Measurements from ENCODE around the gene ZDHHC20. TPM values are rescaled to one million over a fixed set of nuclear protein-coding genes. Genes with fewer than 3 reads are reported as not detected.

ZDHHC20 gene
- total RNA-seq, 4 donors from 2014 or later: 14.6 to 29.2 (median 23.1) TPM

- no peak overlapping the region for H3K27ac ChIP-seq
- no peak overlapping the region for H3K4me3 ChIP-seq
- H3K36me3 ChIP-seq: no peaks in the 10 kb centered on the region
- no peak for ATAC-seq
- H3K9me3 ChIP-seq: no peaks in the 10 kb centered on the region
- intact Hi-C loops (cut with DNase I; ENCODE audit: low total_unique reads) (no loop called here), in situ Hi-C loops (cut with MboI; ENCODE audit: low sequenced_read_pairs in 4 of 4) (no loop called here)
- TF ChIP-seq POLR2A (IDR thresholded peaks at IDR 0.05): no peak
- TF ChIP-seq CTCF (IDR thresholded peaks at IDR 0.05 in 4 of 5, conservative IDR thresholded peaks at IDR 0.05 in 1 of 5): no peak
- no peaks in the 10 kb centered on the region for H3K27me3 ChIP-seq
- no peak for DNase-seq
- H3K4me1 ChIP-seq: no peaks in the 10 kb centered on the region
These were observed 12.4 kb downstream of the ZDHHC20 start for GRCh38 chr13:21446656-21447055.

GRCh38 chr13:21445759-21446158 is 13.3 kb downstream of the ZDHHC20 start:
- intact Hi-C loops (cut with DNase I; ENCODE audit: low total_unique reads): no loop called here
- DNase-seq (no peak), ATAC-seq (no peak)
- Histone ChIP-seq H3K4me1 (no peaks in the 10 kb centered on the region), H3K27me3 (no peaks in the 10 kb centered on the region), H3K27ac (no peak overlapping the region), H3K9me3 (no peaks in the 10 kb centered on the region), H3K36me3 (no peaks in the 10 kb centered on the region), H3K4me3 (no peak overlapping the region)
- TF ChIP-seq CTCF (IDR thresholded peaks at IDR 0.05 in 4 of 5, conservative IDR thresholded peaks at IDR 0.05 in 1 of 5): no peak
- no peak for TF ChIP-seq POLR2A (IDR thresholded peaks at IDR 0.05)
- in situ Hi-C loops (cut with MboI; ENCODE audit: low sequenced_read_pairs in 4 of 4): no loop called here

GRCh38 chr13:21443171-21443570 is 15.9 kb downstream of the ZDHHC20 start:
- Histone ChIP-seq H3K27ac (no peak overlapping the region), H3K4me1 (no peaks in the 10 kb centered on the region), H3K27me3 (no peaks in the 10 kb centered on the region), H3K36me3 (no peaks in the 10 kb centered on the region), H3K4me3 (no peak overlapping the region), H3K9me3 (peaks cover 0 to under 1% (median 0%) of the 10 kb centered on the region in 3 donors)
- in situ Hi-C loops (cut with MboI; ENCODE audit: low sequenced_read_pairs in 4 of 4) (no loop called here), intact Hi-C loops (cut with DNase I; ENCODE audit: low total_unique reads) (no loop called here)
- no peak for TF ChIP-seq CTCF (IDR thresholded peaks at IDR 0.05 in 4 of 5, conservative IDR thresholded peaks at IDR 0.05 in 1 of 5)
- TF ChIP-seq POLR2A (IDR thresholded peaks at IDR 0.05): no peak
- no peak for DNase-seq
- ATAC-seq: no peak

- in situ Hi-C loops (cut with MboI; ENCODE audit: low sequenced_read_pairs in 4 of 4) (no loop called here), intact Hi-C loops (cut with DNase I; ENCODE audit: low total_unique reads) (no loop called here)
- DNase-seq: no peak
- H3K27ac ChIP-seq: peak overlapping the region; percentile 60 to 73 (median 66)
- no peak overlapping the region for H3K4me3 ChIP-seq
- TF ChIP-seq POLR2A (IDR thresholded peaks at IDR 0.05) (no peak), CTCF (IDR thresholded peaks at IDR 0.05 in 4 of 5, conservative IDR thresholded peaks at IDR 0.05 in 1 of 5) (no peak)
- ATAC-seq: no peak
- H3K36me3 ChIP-seq: no peaks in the 10 kb centered on the region
- no peaks in the 10 kb centered on the region for H3K27me3 ChIP-seq
- H3K9me3 ChIP-seq: peaks cover 0 to 4% (median 0%) of the 10 kb centered on the region in 3 donors
- peaks cover 14 to 15% of the 10 kb centered on the region in 2 donors for H3K4me1 ChIP-seq
These were observed 22.5 kb downstream of the ZDHHC20 start for GRCh38 chr13:21436582-21436981.

GRCh38 chr13:21435687-21436151 is 23.4 kb downstream of the ZDHHC20 start:
- Histone ChIP-seq H3K36me3 (no peaks in the 10 kb centered on the region), H3K27me3 (no peaks in the 10 kb centered on the region), H3K4me1 (peaks cover 14 to 15% of the 10 kb centered on the region in 2 donors), H3K27ac (peak overlapping the region; percentile 60 to 73 (median 66)), H3K9me3 (peaks cover 0 to 4% (median 0%) of the 10 kb centered on the region in 3 donors), H3K4me3 (peak overlapping the region in 1 of 4 donors; percentile 11)
- DNase-seq: peak; percentile 30 to 53
- intact Hi-C loops (cut with DNase I; ENCODE audit: low total_unique reads) (no loop called here), in situ Hi-C loops (cut with MboI; ENCODE audit: low sequenced_read_pairs in 4 of 4) (no loop called here)
- peak; percentile 10 to 44 for TF ChIP-seq POLR2A (IDR thresholded peaks at IDR 0.05)
- TF ChIP-seq CTCF (IDR thresholded peaks at IDR 0.05 in 4 of 5, conservative IDR thresholded peaks at IDR 0.05 in 1 of 5): no peak
- ATAC-seq: peak; percentile 80 to 87
